Right ventricle myocardium inferior (tissue), 1 donor: ENCODE measurements around the gene STK32B. TPM values are rescaled to one million over a fixed set of nuclear protein-coding genes. Genes with fewer than 3 reads are reported as not detected.

Source experiments
- ATAC-seq: fragments of 200-7000 bp; cut with Tn5 transposase; one replicate; pipeline ENCODE4 v1.9.1; 2020; ENCODE audit warnings: mild to moderate bottlenecking, moderate library complexity
- DNase-seq: peaks from one replicate; pipeline ENCODE4 v3.0.0; 2021; ENCODE audit errors: missing footprints
- intact Hi-C: fragments of 100-400 bp; cut with DNase I; formaldehyde crosslinking; loops from one replicate; pipeline ENCODE4 v1.11.0; 2022
- total RNA-seq: library from RNA; stranded (reverse); fragmentation: NEBNext Ultra II Directional; extraction: Animal tissue kit (Norgen Biotek cat#: 25700); gene quantifications from one replicate; pipeline ENCODE4 v1.2.1, GENCODE V29; 2021
- donor health status: DM: no; HTN: yes; CAD: no; lungs with severe emphysema.

STK32B gene
- total RNA-seq, 1 donor from 2014 or later, result 0.89 TPM

GRCh38 chr4:5386921-5387320 lies 335.6 kb downstream of the STK32B start:
- no peak for ATAC-seq
- no peak for DNase-seq
- intact Hi-C loops, result no loop called here

- intact Hi-C loops, result no loop called here
- ATAC-seq (no peak), DNase-seq (no peak)
Measured at GRCh38 chr4:5387457-5387856, 336.2 kb downstream of the STK32B start.

- intact Hi-C loops, result no loop called here
- ATAC-seq (no peak), DNase-seq (no peak)
Measured at GRCh38 chr4:5389756-5390310, 338.6 kb downstream of the STK32B start.

GRCh38 chr4:5391492-5391891 lies 340.2 kb downstream of the STK32B start:
- ATAC-seq (no peak), DNase-seq (no peak)
- intact Hi-C loops, result no loop called here

- DNase-seq (no peak), ATAC-seq (no peak)
- intact Hi-C loops, result no loop called here
Measured at GRCh38 chr4:5393911-5394513, 342.7 kb downstream of the STK32B start.

- intact Hi-C loops, result no loop called here
- DNase-seq (no peak), ATAC-seq (no peak)
Measured at GRCh38 chr4:5395781-5396180, 344.5 kb downstream of the STK32B start.

- DNase-seq (no peak), ATAC-seq (no peak)
- intact Hi-C loops, result no loop called here
Measured at GRCh38 chr4:5398056-5398455, 346.8 kb downstream of the STK32B start.

- intact Hi-C loops, result no loop called here
- ATAC-seq, result no peak
- DNase-seq, result no peak
Measured at GRCh38 chr4:5399124-5399523, 347.8 kb downstream of the STK32B start.

- intact Hi-C loops, result no loop called here
- ATAC-seq (no peak), DNase-seq (no peak)
Measured at GRCh38 chr4:5399790-5400421, 348.6 kb downstream of the STK32B start.

- ATAC-seq (peak; percentile 52), DNase-seq (no peak)
- intact Hi-C loops, result no loop called here
Measured at GRCh38 chr4:5403746-5404497, 352.6 kb downstream of the STK32B start.

GRCh38 chr4:5409237-5409636 lies 358.0 kb downstream of the STK32B start:
- intact Hi-C loops, result no loop called here
- DNase-seq, result no peak
- no peak for ATAC-seq

- intact Hi-C loops, result no loop called here
- no peak for ATAC-seq
- no peak for DNase-seq
Measured at GRCh38 chr4:5409972-5410618, 358.8 kb downstream of the STK32B start.

GRCh38 chr4:5412296-5412695 lies 361.0 kb downstream of the STK32B start:
- intact Hi-C loops, result no loop called here
- no peak for ATAC-seq
- DNase-seq, result no peak

GRCh38 chr4:5412751-5413150 lies 361.5 kb downstream of the STK32B start:
- intact Hi-C loops, result no loop called here
- ATAC-seq (no peak), DNase-seq (no peak)

- no peak for ATAC-seq
- intact Hi-C loops, result no loop called here
- DNase-seq, result no peak
Measured at GRCh38 chr4:5416637-5417036, 365.4 kb downstream of the STK32B start.

GRCh38 chr4:5420266-5420665 lies 369.0 kb downstream of the STK32B start:
- intact Hi-C loops, result no loop called here
- no peak for ATAC-seq
- DNase-seq, result no peak

- ATAC-seq (no peak), DNase-seq (no peak)
Measured at GRCh38 chr4:5421416-5421815, 370.1 kb downstream of the STK32B start.

GRCh38 chr4:5422195-5422594 lies 370.9 kb downstream of the STK32B start:
- DNase-seq (no peak), ATAC-seq (no peak)
- intact Hi-C loops, result no loop called here

More at GRCh38 chr4:5421416-5421815, 370.1 kb downstream of the STK32B start:
- intact Hi-C loops, result no loop called here

GRCh38 chr4:5423670-5424069 lies 372.4 kb downstream of the STK32B start:
- ATAC-seq, result no peak
- intact Hi-C loops, result no loop called here
- DNase-seq, result no peak
